ENCODE data around the gene CHST12.

Gene CHST12

DNA sequence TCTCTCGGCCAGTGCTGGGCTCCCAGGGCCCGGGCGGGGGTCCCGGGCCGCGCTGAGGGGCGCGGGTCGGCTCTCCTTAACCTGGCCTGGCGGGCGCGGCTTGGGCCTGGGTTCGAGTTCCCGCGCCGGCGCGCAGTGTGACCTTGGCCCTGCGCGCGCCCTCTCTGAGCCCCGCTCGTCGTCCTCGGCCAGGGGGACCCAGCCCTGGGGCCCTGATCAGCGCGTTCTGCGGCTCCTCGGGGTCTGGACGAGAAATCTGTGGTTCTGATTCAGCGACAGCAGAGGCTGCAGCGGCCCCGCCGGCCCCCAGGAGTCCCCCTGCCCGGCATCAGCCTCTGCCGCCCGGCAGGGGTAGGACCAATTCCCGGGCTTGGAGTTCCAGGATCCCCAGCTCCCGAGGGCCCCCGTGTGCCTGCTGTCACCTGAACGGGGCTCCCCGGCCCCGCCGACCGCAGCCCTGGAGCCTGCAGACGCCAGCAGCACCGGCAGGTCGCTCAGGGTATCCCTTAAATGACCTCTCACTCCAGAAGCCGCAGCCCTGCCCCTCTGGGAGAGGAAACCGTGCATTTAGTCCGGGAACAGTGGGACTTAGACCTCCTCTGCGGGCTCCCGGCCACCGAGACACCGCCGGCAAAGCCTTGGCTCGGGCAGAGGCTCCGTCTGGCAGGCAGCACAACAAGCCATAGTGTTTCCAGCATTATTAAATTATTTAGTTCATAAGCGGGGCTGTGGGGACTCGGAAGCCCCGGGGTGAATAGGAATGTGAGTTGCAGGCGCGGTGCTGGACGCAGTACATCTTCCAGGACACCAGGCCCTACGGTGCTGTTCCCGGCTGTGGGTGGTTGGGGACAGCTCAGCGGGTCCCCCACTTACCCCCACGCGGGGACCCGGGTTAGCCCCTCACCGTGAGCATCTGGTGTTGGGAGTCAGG lies 572 bp downstream of the CHST12 start:
- POLR2A ChIA-PET: no interaction called here
- CTCF ChIA-PET: interaction anchor here (1.0 to 5.0 kb wide), 10 partner anchors 9 to 32 kb away, joined by 3 to 24 read pairs (median 6); no protein-coding TSS in a partner anchor
- Histone ChIP-seq H3K36me3 (ENCODE audit: control insufficient read depth in 4 of 4, insufficient read depth in 4 of 4, low read length in 3 of 4) (no peaks in the 10 kb centered on the region), H3K4me1 (ENCODE audit: control extremely low read depth in 1 of 4, control insufficient read depth in 4 of 4, insufficient read depth in 4 of 4, low read length in 3 of 4) (peaks cover 11 to 86% (median 74%) of the 10 kb centered on the region in 4 experiments), H3K4me3 (ENCODE audit: control insufficient read depth in 1 of 7, extremely low read depth in 1 of 7, insufficient read depth in 4 of 7, low read depth in 2 of 7, low read length in 6 of 7) (peak overlapping the region; percentile 61 to 96 (median 90)), H3K27ac (ENCODE audit: insufficient read depth in 1 of 2, low read depth in 1 of 2, low read length in 2 of 2, poor library complexity in 1 of 2, severe bottlenecking in 2 of 2) (peak overlapping the region; percentile 54 to 86), H3K27me3 (replicated peaks in 2 of 5; ENCODE audit: control insufficient read depth in 4 of 5, insufficient read depth in 5 of 5, low read length in 4 of 5) (no peaks in the 10 kb centered on the region), H3K9me3 (ENCODE audit: control extremely low read depth in 1 of 5, control insufficient read depth in 4 of 5, insufficient read depth in 2 of 5, low read depth in 1 of 5, low read length in 4 of 5) (no peaks in the 10 kb centered on the region)
- under 1% methylated on average over 55 of the region's 71 CpGs for WGBS (ENCODE audit: insufficient coverage)
- DNase-seq: peak in 1 of 3 donors; percentile 42

DNA sequence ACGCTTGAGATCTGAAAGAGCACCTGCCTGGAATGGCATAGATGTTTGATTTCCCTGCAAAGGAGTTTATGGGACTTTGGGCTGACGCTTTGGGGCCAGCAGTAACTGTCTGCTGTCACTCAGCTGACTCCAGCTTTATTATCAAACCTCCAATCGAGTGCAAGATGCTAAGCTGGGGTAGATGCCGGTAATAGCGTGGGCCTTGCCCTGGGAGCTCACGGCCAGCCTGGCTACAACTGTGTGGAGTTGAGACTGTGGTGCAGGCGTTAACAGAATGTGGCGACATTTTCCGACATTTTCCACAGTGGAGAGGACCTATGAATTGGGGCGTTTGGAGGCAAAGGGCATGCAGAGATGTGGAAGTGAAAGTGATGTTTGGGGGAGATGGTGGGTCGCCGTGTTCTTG lies 1.3 kb downstream of the CHST12 start:
- peak overlapping the region; percentile 61 to 96 (median 90) for H3K4me3 ChIP-seq (ENCODE audit: control insufficient read depth in 1 of 7, extremely low read depth in 1 of 7, insufficient read depth in 4 of 7, low read depth in 2 of 7, low read length in 6 of 7)
- CTCF ChIA-PET: interaction anchor here (0.8 to 5.0 kb wide), 12 partner anchors 11 to 64 kb away, joined by 3 to 24 read pairs (median 4); no protein-coding TSS in a partner anchor
- H3K36me3 ChIP-seq (ENCODE audit: control insufficient read depth in 4 of 4, insufficient read depth in 4 of 4, low read length in 3 of 4): no peaks in the 10 kb centered on the region
- H3K9me3 ChIP-seq (ENCODE audit: control extremely low read depth in 1 of 5, control insufficient read depth in 4 of 5, insufficient read depth in 2 of 5, low read depth in 1 of 5, low read length in 4 of 5): no peaks in the 10 kb centered on the region
- no peak for DNase-seq
- H3K27ac ChIP-seq (ENCODE audit: insufficient read depth in 1 of 2, low read depth in 1 of 2, low read length in 2 of 2, poor library complexity in 1 of 2, severe bottlenecking in 2 of 2): peak overlapping the region; percentile 54 to 86
- H3K4me1 ChIP-seq (ENCODE audit: control extremely low read depth in 1 of 4, control insufficient read depth in 4 of 4, insufficient read depth in 4 of 4, low read length in 3 of 4): peaks cover 11 to 87% (median 74%) of the 10 kb centered on the region in 4 experiments
- no peaks in the 10 kb centered on the region for H3K27me3 ChIP-seq (replicated peaks in 2 of 5; ENCODE audit: control insufficient read depth in 4 of 5, insufficient read depth in 5 of 5, low read length in 4 of 5)
- 30% methylated on average over 12 of the region's 12 CpGs for WGBS (ENCODE audit: insufficient coverage)
- POLR2A ChIA-PET: no interaction called here

GRCh38 chr7:2405201-2405600 lies 1.8 kb downstream of the CHST12 start:
- Histone ChIP-seq H3K27me3 (replicated peaks in 2 of 5; ENCODE audit: control insufficient read depth in 4 of 5, insufficient read depth in 5 of 5, low read length in 4 of 5) (no peaks in the 10 kb centered on the region), H3K4me3 (ENCODE audit: control insufficient read depth in 1 of 7, extremely low read depth in 1 of 7, insufficient read depth in 4 of 7, low read depth in 2 of 7, low read length in 6 of 7) (peak overlapping the region; percentile 61 to 96 (median 90)), H3K36me3 (ENCODE audit: control insufficient read depth in 4 of 4, insufficient read depth in 4 of 4, low read length in 3 of 4) (no peaks in the 10 kb centered on the region), H3K27ac (ENCODE audit: insufficient read depth in 1 of 2, low read depth in 1 of 2, low read length in 2 of 2, poor library complexity in 1 of 2, severe bottlenecking in 2 of 2) (peak overlapping the region in 1 of 2 experiments; percentile 86), H3K4me1 (ENCODE audit: control extremely low read depth in 1 of 4, control insufficient read depth in 4 of 4, insufficient read depth in 4 of 4, low read length in 3 of 4) (peaks cover 10 to 87% (median 74%) of the 10 kb centered on the region in 4 experiments), H3K9me3 (ENCODE audit: control extremely low read depth in 1 of 5, control insufficient read depth in 4 of 5, insufficient read depth in 2 of 5, low read depth in 1 of 5, low read length in 4 of 5) (no peaks in the 10 kb centered on the region)
- CTCF ChIA-PET: interaction anchor here (0.8 to 5.0 kb wide), 15 partner anchors 11 to 66 kb away, joined by 3 to 24 read pairs (median 4); no protein-coding TSS in a partner anchor
- POLR2A ChIA-PET: interaction anchor here (1.1 kb wide), 1 partner anchor 26 kb away, joined by 7 read pairs; no protein-coding TSS in a partner anchor
- DNase-seq: no peak
- WGBS (ENCODE audit: insufficient coverage): 64% methylated on average over 7 of the region's 10 CpGs

DNA sequence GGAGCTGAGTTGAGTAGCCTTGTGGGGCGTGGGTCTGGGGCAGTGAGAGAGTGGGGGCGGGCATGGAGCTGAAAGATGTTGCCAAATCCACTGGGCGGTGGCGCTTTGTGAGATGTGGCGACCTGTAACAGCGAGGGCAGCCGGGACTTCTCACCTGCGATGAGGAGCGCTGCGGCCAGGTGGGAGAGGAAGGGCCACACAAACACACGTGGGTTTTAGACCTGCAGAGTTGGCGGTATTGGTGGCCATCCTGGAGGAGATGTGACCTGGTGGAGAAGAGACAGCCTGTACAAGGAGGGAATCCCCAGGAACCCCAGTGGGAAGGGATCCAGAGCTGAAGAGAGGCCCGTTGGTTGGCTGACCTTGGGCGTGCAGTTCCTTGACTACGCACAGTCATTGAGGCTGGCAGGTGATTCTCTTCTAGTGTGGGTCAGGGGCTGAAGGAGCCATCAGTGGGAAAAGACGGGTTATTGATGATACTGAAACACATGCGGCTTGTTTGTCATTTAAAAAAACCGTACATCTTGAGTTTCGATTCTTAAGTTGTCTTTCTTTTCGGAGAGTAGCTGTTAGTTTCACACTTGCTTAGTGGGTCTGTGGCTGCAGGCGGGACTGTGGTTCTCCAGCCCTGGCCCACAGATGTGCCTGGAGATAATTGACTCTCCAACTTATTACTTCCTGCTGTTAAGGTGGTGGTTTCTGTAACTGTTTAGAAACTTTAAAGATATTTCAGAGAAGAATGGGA lies 2.4 kb downstream of the CHST12 start:
- no peaks in the 10 kb centered on the region for H3K9me3 ChIP-seq (ENCODE audit: control extremely low read depth in 1 of 5, control insufficient read depth in 4 of 5, insufficient read depth in 2 of 5, low read depth in 1 of 5, low read length in 4 of 5)
- H3K27ac ChIP-seq (ENCODE audit: insufficient read depth in 1 of 2, low read depth in 1 of 2, low read length in 2 of 2, poor library complexity in 1 of 2, severe bottlenecking in 2 of 2): peak overlapping the region; percentile 35 to 86
- CTCF ChIA-PET: interaction anchor here (0.8 to 5.0 kb wide), 16 partner anchors 11 to 898 kb away, joined by 3 to 24 read pairs (median 4); no protein-coding TSS in a partner anchor
- POLR2A ChIA-PET: interaction anchor here (0.5 to 1.1 kb wide), 2 partner anchors 26 to 76 kb away, joined by 6 to 7 read pairs; no protein-coding TSS in a partner anchor
- no peaks in the 10 kb centered on the region for H3K36me3 ChIP-seq (ENCODE audit: control insufficient read depth in 4 of 4, insufficient read depth in 4 of 4, low read length in 3 of 4)
- peaks cover 8 to 88% (median 74%) of the 10 kb centered on the region in 4 experiments for H3K4me1 ChIP-seq (ENCODE audit: control extremely low read depth in 1 of 4, control insufficient read depth in 4 of 4, insufficient read depth in 4 of 4, low read length in 3 of 4)
- peak; percentile 92 to 99 (median 97) for DNase-seq
- peak overlapping the region; percentile 31 to 96 (median 90) for H3K4me3 ChIP-seq (ENCODE audit: control insufficient read depth in 1 of 7, extremely low read depth in 1 of 7, insufficient read depth in 4 of 7, low read depth in 2 of 7, low read length in 6 of 7)
- 36% methylated on average over 19 of the region's 21 CpGs for WGBS (ENCODE audit: insufficient coverage)
- no peaks in the 10 kb centered on the region for H3K27me3 ChIP-seq (replicated peaks in 2 of 5; ENCODE audit: control insufficient read depth in 4 of 5, insufficient read depth in 5 of 5, low read length in 4 of 5)

DNA sequence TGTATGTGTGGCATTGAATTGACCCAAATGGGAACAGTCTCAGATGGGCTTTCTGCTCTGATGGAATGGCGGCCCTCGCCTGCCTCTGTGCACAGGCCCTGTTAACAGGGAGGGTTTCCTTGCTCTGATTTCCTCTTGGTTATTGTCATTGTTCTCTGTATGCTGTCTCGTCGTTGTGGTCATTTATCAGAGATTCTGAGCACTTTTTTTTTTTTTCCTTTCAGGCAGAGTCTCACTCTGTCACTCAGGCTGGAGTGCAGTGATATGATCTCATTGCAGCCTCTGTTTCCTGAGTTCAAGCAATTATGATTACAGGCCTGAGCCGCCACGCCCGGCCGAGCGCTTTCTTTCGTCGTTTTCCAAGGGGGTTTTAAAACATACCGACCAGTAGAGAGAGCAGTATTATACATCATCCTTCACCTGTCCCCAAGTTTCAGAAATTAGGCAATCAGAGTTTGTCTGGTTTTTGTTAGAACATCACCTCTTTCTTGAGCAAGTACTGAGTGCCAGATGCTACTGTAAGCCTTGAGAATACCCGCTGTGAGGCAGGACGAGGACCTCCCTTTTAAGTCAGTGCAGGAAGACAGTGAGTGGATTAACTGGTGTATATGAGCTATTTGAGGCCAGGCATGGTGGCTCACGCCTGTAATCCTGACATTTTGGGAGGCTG lies 6.5 kb downstream of the CHST12 start:
- ChIA-PET POLR2A (interaction anchor here (0.6 kb wide), 1 partner anchor 12 kb away, joined by 4 read pairs; no protein-coding TSS in a partner anchor), CTCF (interaction anchor here (1.1 to 2.4 kb wide), 5 partner anchors 20 to 59 kb away, joined by 3 to 6 read pairs (median 3); no protein-coding TSS in a partner anchor)
- H3K4me1 ChIP-seq (ENCODE audit: control extremely low read depth in 1 of 4, control insufficient read depth in 4 of 4, insufficient read depth in 4 of 4, low read length in 3 of 4): peaks cover 23 to 88% (median 77%) of the 10 kb centered on the region in 4 experiments

GRCh38 chr7:2411049-2411448 lies 7.6 kb downstream of the CHST12 start:
- Histone ChIP-seq H3K9me3 (ENCODE audit: control extremely low read depth in 1 of 5, control insufficient read depth in 4 of 5, insufficient read depth in 2 of 5, low read depth in 1 of 5, low read length in 4 of 5) (no peaks in the 10 kb centered on the region), H3K27ac (ENCODE audit: insufficient read depth in 1 of 2, low read depth in 1 of 2, low read length in 2 of 2, poor library complexity in 1 of 2, severe bottlenecking in 2 of 2) (no peak overlapping the region), H3K4me1 (ENCODE audit: control extremely low read depth in 1 of 4, control insufficient read depth in 4 of 4, insufficient read depth in 4 of 4, low read length in 3 of 4) (peaks cover 23 to 88% (median 72%) of the 10 kb centered on the region in 4 experiments), H3K27me3 (replicated peaks in 2 of 5; ENCODE audit: control insufficient read depth in 4 of 5, insufficient read depth in 5 of 5, low read length in 4 of 5) (no peaks in the 10 kb centered on the region), H3K36me3 (ENCODE audit: control insufficient read depth in 4 of 4, insufficient read depth in 4 of 4, low read length in 3 of 4) (peaks cover 0 to 5% (median 2%) of the 10 kb centered on the region in 4 experiments), H3K4me3 (ENCODE audit: control insufficient read depth in 1 of 7, extremely low read depth in 1 of 7, insufficient read depth in 4 of 7, low read depth in 2 of 7, low read length in 6 of 7) (no peak overlapping the region)
- POLR2A ChIA-PET: no interaction called here
- 100% methylated on average over 1 of the region's 1 CpG for WGBS (ENCODE audit: insufficient coverage)
- CTCF ChIA-PET: interaction anchor here (1.3 to 2.4 kb wide), 4 partner anchors 11 to 40 kb away, joined by 3 to 7 read pairs (median 4); no protein-coding TSS in a partner anchor
- DNase-seq: no peak

More for the DNA sequence above, 6.5 kb downstream of the CHST12 start:
- peaks cover 0 to 5% (median 2%) of the 10 kb centered on the region in 4 experiments for H3K36me3 ChIP-seq (ENCODE audit: control insufficient read depth in 4 of 4, insufficient read depth in 4 of 4, low read length in 3 of 4)
- H3K27me3 ChIP-seq (replicated peaks in 2 of 5; ENCODE audit: control insufficient read depth in 4 of 5, insufficient read depth in 5 of 5, low read length in 4 of 5): no peaks in the 10 kb centered on the region
- peak in 1 of 3 donors; percentile 44 for DNase-seq
- 3% methylated on average over 10 of the region's 15 CpGs for WGBS (ENCODE audit: insufficient coverage)
- peak overlapping the region in 5 of 7 experiments; percentile 1 to 63 (median 9) for H3K4me3 ChIP-seq (ENCODE audit: control insufficient read depth in 1 of 7, extremely low read depth in 1 of 7, insufficient read depth in 4 of 7, low read depth in 2 of 7, low read length in 6 of 7)
- peak overlapping the region; percentile 17 to 71 for H3K27ac ChIP-seq (ENCODE audit: insufficient read depth in 1 of 2, low read depth in 1 of 2, low read length in 2 of 2, poor library complexity in 1 of 2, severe bottlenecking in 2 of 2)
- H3K9me3 ChIP-seq (ENCODE audit: control extremely low read depth in 1 of 5, control insufficient read depth in 4 of 5, insufficient read depth in 2 of 5, low read depth in 1 of 5, low read length in 4 of 5): no peaks in the 10 kb centered on the region

All from common myeloid progenitor, CD34-positive (primary cell).